HL-60 (cell line): ENCODE results near the gene KIAA1755.

Source experiments
- DNase-seq, 2 experiments: peaks; one replicate each; pipeline ENCODE4 v3.0.0-alpha.2; 2010 to 2020; ENCODE audit warnings: low read depth in 1 of 2, low spot score in 1 of 2
- H3K27ac ChIP-seq: fragments of 250-450 bp; sonication (Bioruptor Pico); replicated peaks from 2 replicates; pipeline ENCODE4 v1.5.1; 2020; ENCODE audit warnings: mild to moderate bottlenecking, moderate library complexity
- H3K27me3 ChIP-seq: fragments of 250-450 bp; sonication (Bioruptor Pico); 2 replicates; pipeline ENCODE4 v1.5.1; 2021; ENCODE audit warnings: mild to moderate bottlenecking, moderate library complexity; ENCODE audit not compliant: insufficient read depth, poor library complexity, severe bottlenecking
- H3K4me3 ChIP-seq: replicated peaks from 2 replicates; pipeline ENCODE4 v1.5.1; 2011; ENCODE audit warnings: mild to moderate bottlenecking, control low read depth, low read length; ENCODE audit not compliant: insufficient read depth
- CTCF ChIP-seq: IDR thresholded peaks from one replicate; pipeline ENCODE4 v1.5.1; 2011; ENCODE audit warnings: low read length, control low read depth, inconsistent platforms; ENCODE audit not compliant: insufficient read depth
- GABPA ChIP-seq: IDR thresholded peaks from 2 replicates; pipeline ENCODE4 v1.6.1; 2012; ENCODE audit warnings: low read depth
- POLR2AphosphoS5 ChIP-seq: IDR thresholded peaks from 2 replicates; pipeline ENCODE4 v1.6.1; 2012; ENCODE audit warnings: low read depth
- REST ChIP-seq: IDR thresholded peaks from 2 replicates; pipeline ENCODE4 v1.6.1; 2012; ENCODE audit warnings: low read depth; ENCODE audit not compliant: insufficient replicate concordance
- SPI1 ChIP-seq: IDR thresholded peaks from 2 replicates; pipeline ENCODE4 v1.6.1; 2012; ENCODE audit warnings: low read depth, mild to moderate bottlenecking, borderline replicate concordance

The KIAA1755 gene

DNA sequence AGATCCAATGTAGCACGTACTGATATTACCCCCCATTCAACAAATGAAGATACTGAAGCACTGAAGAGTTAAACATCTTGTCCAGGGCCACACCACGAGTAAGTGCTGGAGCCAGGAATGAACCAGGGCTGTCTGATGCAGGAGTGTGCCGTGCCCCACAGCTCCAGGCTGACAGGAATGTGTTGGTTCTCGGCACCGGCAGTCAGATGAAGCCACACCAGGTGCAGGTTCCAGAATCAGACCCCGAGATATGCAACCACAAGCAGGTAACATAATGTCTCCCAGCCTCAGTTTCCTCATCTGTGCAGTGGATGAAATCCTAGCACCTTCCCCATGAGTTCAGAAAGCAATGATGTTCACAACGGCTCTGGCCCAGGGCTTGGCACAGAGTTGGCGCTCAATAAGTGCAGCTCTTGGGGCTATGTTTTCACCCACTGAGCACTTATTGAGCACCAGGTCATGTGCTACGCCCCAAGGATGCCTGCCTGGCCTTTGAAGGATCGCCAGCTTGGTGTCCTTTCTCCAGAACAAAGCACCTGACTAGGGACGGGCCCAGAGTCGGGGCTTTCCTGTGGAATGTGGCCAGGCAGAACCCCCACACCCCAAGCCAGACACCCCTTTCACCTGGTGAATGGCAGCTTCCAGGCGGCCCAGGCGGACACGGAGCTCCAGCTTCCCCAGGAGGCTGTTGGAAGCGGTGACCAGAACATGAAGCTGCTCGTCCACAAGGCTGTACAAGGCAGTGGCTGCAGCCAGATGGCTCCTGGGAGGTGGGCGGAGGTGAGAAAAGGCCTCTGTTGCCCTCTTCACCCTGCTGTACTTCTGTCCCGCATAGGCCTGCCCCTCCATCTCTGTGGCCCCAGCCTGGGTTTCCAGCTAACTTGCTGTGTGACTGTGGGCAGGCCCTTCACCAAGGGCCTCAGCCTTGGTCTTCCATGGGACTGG is 41.3 kb downstream of the KIAA1755 start:
- Histone ChIP-seq H3K4me3 (no peak overlapping the region), H3K27ac (no peak overlapping the region), H3K27me3 (no peaks in the 10 kb centered on the region)
- DNase-seq = no peak
- TF ChIP-seq SPI1 (no peak), CTCF (no peak), REST (no peak), GABPA (no peak), POLR2AphosphoS5 (no peak)

- no peaks in the 10 kb centered on the region for H3K27me3 ChIP-seq
- H3K4me3 ChIP-seq = no peak overlapping the region
- TF ChIP-seq SPI1 (no peak), GABPA (no peak), CTCF (no peak), REST (no peak), POLR2AphosphoS5 (no peak)
- DNase-seq = no peak
- H3K27ac ChIP-seq = no peak overlapping the region
Observed at GRCh38 chr20:38218566-38218885, 42.0 kb downstream of the KIAA1755 start.

DNA sequence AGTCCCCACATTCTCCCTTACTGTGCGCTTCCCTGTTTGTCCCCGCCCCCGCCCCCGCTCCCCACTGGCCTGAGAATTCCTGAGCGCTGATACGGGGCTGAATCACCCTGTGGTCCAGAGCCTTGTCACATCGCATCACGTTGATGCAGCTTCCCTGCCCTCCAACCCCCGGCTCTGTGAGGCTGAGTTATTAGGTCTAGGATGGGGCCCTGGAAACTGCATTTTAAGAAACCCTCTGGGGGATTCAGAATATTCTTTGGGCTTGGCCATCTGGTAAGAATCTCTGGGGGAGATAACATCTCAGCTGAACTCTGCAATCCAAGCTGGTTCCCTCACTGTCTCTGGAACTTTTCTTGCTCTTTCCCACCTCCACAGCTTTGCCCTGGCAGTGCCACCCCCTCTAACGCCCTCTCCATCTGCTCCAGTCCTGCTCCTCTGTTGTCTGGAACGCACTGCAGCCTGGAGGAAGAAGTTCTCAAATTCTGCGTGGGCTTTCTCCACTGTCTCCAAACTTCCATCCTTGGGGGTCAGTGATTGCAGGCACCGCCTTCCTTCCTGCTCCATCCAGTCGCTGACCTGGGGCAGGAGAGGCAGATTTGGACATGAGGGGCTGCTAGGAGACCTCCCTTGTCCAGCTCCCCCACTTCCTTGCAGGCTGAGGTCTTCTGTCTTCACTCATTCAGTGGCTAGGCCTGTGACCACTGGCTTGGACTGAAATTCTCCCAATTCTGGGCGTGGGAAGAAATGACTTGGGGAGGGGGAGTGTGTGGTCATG is 42.6 kb downstream of the KIAA1755 start:
- no peak overlapping the region for H3K27ac ChIP-seq
- no peak for DNase-seq
- no peak for TF ChIP-seq POLR2AphosphoS5
- TF ChIP-seq REST = no peak
- TF ChIP-seq SPI1 = no peak
- no peak for TF ChIP-seq CTCF
- TF ChIP-seq GABPA = no peak

More for the DNA sequence above, 42.6 kb downstream of the KIAA1755 start:
- H3K27me3 ChIP-seq = no peaks in the 10 kb centered on the region
- H3K4me3 ChIP-seq = no peak overlapping the region
